Measurements from ENCODE around the gene TIMM9. TPM values are rescaled to one million over a fixed set of nuclear protein-coding genes. Genes with fewer than 3 reads are reported as not detected.
"Not testable (repeated sequence)": the region's sequence is repeated elsewhere in the genome, so short reads cannot be mapped to it uniquely, and the experiment has no call there.

Gene TIMM9
- polyA plus RNA-seq, 4 donors, result 25.3 to 70.3 (median 53.7) TPM

- peak; percentile 30 for FAIRE-seq
- no peaks in the 10 kb centered on the region for H3K4me1 ChIP-seq (ENCODE audit: control insufficient read depth in 3 of 3, insufficient read depth in 2 of 3, low read depth in 1 of 3, low read length in 2 of 3)
- DNase-seq, result no peak
- H3K27me3 ChIP-seq (ENCODE audit: control insufficient read depth in 3 of 3, insufficient read depth in 3 of 3, low read length in 3 of 3), result no peaks in the 10 kb centered on the region
- no peaks in the 10 kb centered on the region for H3K9me3 ChIP-seq (ENCODE audit: control insufficient read depth in 2 of 2, insufficient read depth in 1 of 2, low read depth in 1 of 2, low read length in 1 of 2)
- H3K36me3 ChIP-seq (ENCODE audit: control insufficient read depth in 3 of 3, insufficient read depth in 2 of 3, low read depth in 1 of 3, low read length in 3 of 3), result peaks cover 0 to 13% (median 5%) of the 10 kb centered on the region in 3 donors
- H3K4me3 ChIP-seq (ENCODE audit: low read depth in 1 of 3, low read length in 3 of 3), result no peak overlapping the region
- H3K27ac ChIP-seq (ENCODE audit: low read depth in 1 of 3, low read length in 2 of 3), result no peak overlapping the region
- WGBS, 3 donors, result 82 to 95% (median 89%) methylated on average over 2 of the region's 2 CpGs
Observed at GRCh38 chr14:58460772-58461171, 33.4 kb upstream of the TIMM9 start.

- DNase-seq (no peak), FAIRE-seq (no peak)
- no peaks in the 10 kb centered on the region for H3K9me3 ChIP-seq (ENCODE audit: control insufficient read depth in 2 of 2, insufficient read depth in 1 of 2, low read depth in 1 of 2, low read length in 1 of 2)
- 89 to 93% (median 91%) methylated on average over 9 of the region's 9 CpGs for WGBS, 3 donors
- H3K27ac ChIP-seq (ENCODE audit: low read depth in 1 of 3, low read length in 2 of 3), result no peak overlapping the region
- H3K4me3 ChIP-seq (ENCODE audit: low read depth in 1 of 3, low read length in 3 of 3), result no peak overlapping the region
- H3K27me3 ChIP-seq (ENCODE audit: control insufficient read depth in 3 of 3, insufficient read depth in 3 of 3, low read length in 3 of 3), result no peaks in the 10 kb centered on the region
- H3K4me1 ChIP-seq (ENCODE audit: control insufficient read depth in 3 of 3, insufficient read depth in 2 of 3, low read depth in 1 of 3, low read length in 2 of 3), result no peaks in the 10 kb centered on the region
- peaks cover 0 to 20% (median 2%) of the 10 kb centered on the region in 3 donors for H3K36me3 ChIP-seq (ENCODE audit: control insufficient read depth in 3 of 3, insufficient read depth in 2 of 3, low read depth in 1 of 3, low read length in 3 of 3)
Observed at GRCh38 chr14:58455593-58456265, 28.4 kb upstream of the TIMM9 start.

- no peaks in the 10 kb centered on the region for H3K9me3 ChIP-seq (ENCODE audit: control insufficient read depth in 2 of 2, insufficient read depth in 1 of 2, low read depth in 1 of 2, low read length in 1 of 2)
- H3K4me1 ChIP-seq (ENCODE audit: control insufficient read depth in 3 of 3, insufficient read depth in 2 of 3, low read depth in 1 of 3, low read length in 2 of 3), result no peaks in the 10 kb centered on the region
- no peak overlapping the region for H3K4me3 ChIP-seq (ENCODE audit: low read depth in 1 of 3, low read length in 3 of 3)
- no peak for DNase-seq
- WGBS, 3 donors, result 88 to 94% (median 91%) methylated on average over 5 of the region's 5 CpGs
- FAIRE-seq, result no peak
- no peaks in the 10 kb centered on the region for H3K27me3 ChIP-seq (ENCODE audit: control insufficient read depth in 3 of 3, insufficient read depth in 3 of 3, low read length in 3 of 3)
- no peak overlapping the region for H3K27ac ChIP-seq (ENCODE audit: low read depth in 1 of 3, low read length in 2 of 3)
- peaks cover 9 to 36% (median 13%) of the 10 kb centered on the region in 3 donors for H3K36me3 ChIP-seq (ENCODE audit: control insufficient read depth in 3 of 3, insufficient read depth in 2 of 3, low read depth in 1 of 3, low read length in 3 of 3)
Observed at GRCh38 chr14:58444627-58445026, 17.3 kb upstream of the TIMM9 start.

GRCh38 chr14:58439476-58439875 is 12.1 kb upstream of the TIMM9 start:
- Histone ChIP-seq H3K4me3 (ENCODE audit: low read depth in 1 of 3, low read length in 3 of 3) (no peak overlapping the region), H3K27ac (ENCODE audit: low read depth in 1 of 3, low read length in 2 of 3) (no peak overlapping the region), H3K4me1 (ENCODE audit: control insufficient read depth in 3 of 3, insufficient read depth in 2 of 3, low read depth in 1 of 3, low read length in 2 of 3) (no peaks in the 10 kb centered on the region), H3K9me3 (ENCODE audit: control insufficient read depth in 2 of 2, insufficient read depth in 1 of 2, low read depth in 1 of 2, low read length in 1 of 2) (no peaks in the 10 kb centered on the region), H3K27me3 (ENCODE audit: control insufficient read depth in 3 of 3, insufficient read depth in 3 of 3, low read length in 3 of 3) (no peaks in the 10 kb centered on the region), H3K36me3 (ENCODE audit: control insufficient read depth in 3 of 3, insufficient read depth in 2 of 3, low read depth in 1 of 3, low read length in 3 of 3) (peaks cover 5 to 31% (median 17%) of the 10 kb centered on the region in 3 donors)
- FAIRE-seq (no peak), DNase-seq (no peak)
- 83 to 92% (median 85%) methylated on average over 5 of the region's 5 CpGs for WGBS, 3 donors

GRCh38 chr14:58430156-58430555 is 2.8 kb upstream of the TIMM9 start:
- WGBS, 3 donors, result 41 to 58% (median 49%) methylated on average over 1 of the region's 1 CpG
- Histone ChIP-seq H3K9me3 (ENCODE audit: control insufficient read depth in 2 of 2, insufficient read depth in 1 of 2, low read depth in 1 of 2, low read length in 1 of 2) (no peaks in the 10 kb centered on the region), H3K27me3 (ENCODE audit: control insufficient read depth in 3 of 3, insufficient read depth in 3 of 3, low read length in 3 of 3) (no peaks in the 10 kb centered on the region), H3K4me1 (ENCODE audit: control insufficient read depth in 3 of 3, insufficient read depth in 2 of 3, low read depth in 1 of 3, low read length in 2 of 3) (peaks cover 0 to 4% (median 0%) of the 10 kb centered on the region in 3 donors), H3K36me3 (ENCODE audit: control insufficient read depth in 3 of 3, insufficient read depth in 2 of 3, low read depth in 1 of 3, low read length in 3 of 3) (peaks cover 0 to 13% (median 2%) of the 10 kb centered on the region in 3 donors), H3K4me3 (ENCODE audit: low read depth in 1 of 3, low read length in 3 of 3) (no peak overlapping the region), H3K27ac (ENCODE audit: low read depth in 1 of 3, low read length in 2 of 3) (no peak overlapping the region)
- DNase-seq, result no peak
- no peak for FAIRE-seq

DNA sequence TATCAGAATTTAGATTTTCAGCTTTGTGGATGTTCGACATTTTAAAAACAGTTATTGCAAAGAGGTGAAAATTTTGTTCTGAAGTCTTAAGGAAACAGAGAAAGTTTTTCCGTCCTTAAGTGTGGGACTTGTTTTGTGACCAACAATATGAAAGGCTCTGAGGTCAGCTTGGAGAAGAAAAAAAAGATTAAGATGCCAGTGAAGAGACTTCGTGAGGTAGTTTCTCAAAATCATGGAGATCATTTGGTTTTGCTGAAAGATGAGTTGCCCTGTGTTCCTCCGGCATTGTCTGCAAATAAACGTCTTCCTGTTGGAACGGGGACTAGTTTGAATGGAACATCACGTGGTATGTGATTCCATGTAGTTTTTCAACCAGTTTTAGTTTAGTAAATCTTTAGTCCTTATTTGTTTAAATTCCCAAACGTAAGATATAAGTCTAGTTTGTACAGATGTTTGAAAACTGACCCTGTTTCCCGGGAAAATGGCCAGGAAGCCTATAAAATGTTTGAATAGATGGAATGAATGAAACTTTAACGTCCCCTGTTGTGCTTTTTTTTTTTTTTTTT is 870 bp upstream of the TIMM9 start:
- FAIRE-seq (no peak), DNase-seq (peak; percentile 33 to 62)
- Histone ChIP-seq H3K27ac (ENCODE audit: low read depth in 1 of 3, low read length in 2 of 3) (peak overlapping the region in 2 of 3 donors; percentile 79 to 92), H3K4me1 (ENCODE audit: control insufficient read depth in 3 of 3, insufficient read depth in 2 of 3, low read depth in 1 of 3, low read length in 2 of 3) (peaks cover 0 to 4% (median 0%) of the 10 kb centered on the region in 3 donors), H3K4me3 (ENCODE audit: low read depth in 1 of 3, low read length in 3 of 3) (peak overlapping the region in 2 of 3 donors; percentile 68 to 78), H3K9me3 (ENCODE audit: control insufficient read depth in 2 of 2, insufficient read depth in 1 of 2, low read depth in 1 of 2, low read length in 1 of 2) (no peaks in the 10 kb centered on the region), H3K36me3 (ENCODE audit: control insufficient read depth in 3 of 3, insufficient read depth in 2 of 3, low read depth in 1 of 3, low read length in 3 of 3) (peaks cover 0 to 6% (median 2%) of the 10 kb centered on the region in 3 donors), H3K27me3 (ENCODE audit: control insufficient read depth in 3 of 3, insufficient read depth in 3 of 3, low read length in 3 of 3) (no peaks in the 10 kb centered on the region)
- WGBS, 3 donors, result 0 to 1% (median 1%) methylated on average over 10 of the region's 10 CpGs

DNA sequence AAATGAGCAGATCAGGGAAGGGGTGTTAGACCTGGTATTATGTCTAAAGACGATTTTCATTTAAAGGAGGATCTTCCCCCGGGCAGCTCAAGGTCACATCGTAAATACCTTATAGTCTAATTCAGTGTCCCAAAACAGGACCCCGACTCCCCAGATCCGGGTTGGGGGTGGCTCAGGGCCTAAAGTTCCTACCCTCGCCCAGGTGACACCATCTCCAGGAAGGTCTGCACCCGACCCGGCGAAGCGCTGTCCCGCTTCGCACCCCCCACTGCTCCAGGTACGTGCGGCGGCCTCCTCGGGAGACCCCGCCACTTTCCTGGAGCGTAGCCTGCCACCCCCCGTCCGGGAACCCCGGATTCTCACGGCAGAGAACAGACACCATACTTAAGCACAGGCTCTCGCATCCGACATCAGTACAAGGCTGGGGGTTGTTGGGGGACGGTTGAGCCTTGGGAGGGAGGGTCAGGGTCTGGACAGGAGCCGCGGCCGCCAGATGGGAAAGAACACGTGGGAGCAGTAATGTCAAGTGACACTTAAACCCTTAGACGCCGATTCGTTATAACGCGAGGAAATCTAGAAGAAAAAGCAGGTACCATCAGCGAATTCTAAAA is 556 bp downstream of the TIMM9 start:
- peak; percentile 61 to 87 for DNase-seq
- 0 to 1% (median 0%) methylated on average over 35 of the region's 35 CpGs for WGBS, 3 donors

GRCh38 chr14:58416934-58417333 is 10.4 kb downstream of the TIMM9 start:
- not testable (repeated sequence) for H3K9me3 ChIP-seq (ENCODE audit: control insufficient read depth in 2 of 2, insufficient read depth in 1 of 2, low read depth in 1 of 2, low read length in 1 of 2); H3K27me3 ChIP-seq (ENCODE audit: control insufficient read depth in 3 of 3, insufficient read depth in 3 of 3, low read length in 3 of 3); FAIRE-seq; H3K4me3 ChIP-seq (ENCODE audit: low read depth in 1 of 3, low read length in 3 of 3); DNase-seq; H3K4me1 ChIP-seq (ENCODE audit: control insufficient read depth in 3 of 3, insufficient read depth in 2 of 3, low read depth in 1 of 3, low read length in 2 of 3); H3K27ac ChIP-seq (ENCODE audit: low read depth in 1 of 3, low read length in 2 of 3)
- H3K36me3 ChIP-seq (ENCODE audit: control insufficient read depth in 3 of 3, insufficient read depth in 2 of 3, low read depth in 1 of 3, low read length in 3 of 3), result peaks cover 0 to 29% (median 2%) of the 10 kb centered on the region in 3 donors
- 94 to 100% (median 95%) methylated on average over 1 of the region's 1 CpG for WGBS, 3 donors

More for the DNA sequence above, 556 bp downstream of the TIMM9 start:
- H3K27me3 ChIP-seq (ENCODE audit: control insufficient read depth in 3 of 3, insufficient read depth in 3 of 3, low read length in 3 of 3), result no peaks in the 10 kb centered on the region
- peak overlapping the region; percentile 68 to 84 (median 78) for H3K4me3 ChIP-seq (ENCODE audit: low read depth in 1 of 3, low read length in 3 of 3)
- H3K36me3 ChIP-seq (ENCODE audit: control insufficient read depth in 3 of 3, insufficient read depth in 2 of 3, low read depth in 1 of 3, low read length in 3 of 3), result peaks cover 0 to 7% (median 2%) of the 10 kb centered on the region in 3 donors
- no peak for FAIRE-seq
- peaks cover 0 to 4% (median 0%) of the 10 kb centered on the region in 3 donors for H3K4me1 ChIP-seq (ENCODE audit: control insufficient read depth in 3 of 3, insufficient read depth in 2 of 3, low read depth in 1 of 3, low read length in 2 of 3)
- H3K9me3 ChIP-seq (ENCODE audit: control insufficient read depth in 2 of 2, insufficient read depth in 1 of 2, low read depth in 1 of 2, low read length in 1 of 2), result no peaks in the 10 kb centered on the region
- peak overlapping the region; percentile 61 to 92 (median 88) for H3K27ac ChIP-seq (ENCODE audit: low read depth in 1 of 3, low read length in 2 of 3)

Data from small intestine (tissue), 7 donors.